GM20431 (cell line): ENCODE results near the gene MSI2.

ENCODE experiments used
- in situ Hi-C: fragments of 300-500 bp; cut with MseI, MboI; formaldehyde crosslinking; loops from one replicate; pipeline ENCODE4 v1.15.0; 2020; ENCODE audit warnings: low sequenced_read_pairs; ENCODE audit not compliant: unreplicated experiment

Gene MSI2

GRCh38 chr17:57537524-57538410 lies 281.4 kb downstream of the MSI2 start:
- in situ Hi-C loops: no loop called here

GRCh38 chr17:57538736-57539456 lies 282.6 kb downstream of the MSI2 start:
- in situ Hi-C loops: no loop called here

GRCh38 chr17:57539529-57540301 lies 283.4 kb downstream of the MSI2 start:
- in situ Hi-C loops: no loop called here

GRCh38 chr17:57540596-57540995 lies 284.3 kb downstream of the MSI2 start:
- in situ Hi-C loops: no loop called here

- in situ Hi-C loops: no loop called here
These were observed 284.7 kb downstream of the MSI2 start for GRCh38 chr17:57541049-57541448.

- in situ Hi-C loops: no loop called here
These were observed 285.4 kb downstream of the MSI2 start for GRCh38 chr17:57541472-57542394.

GRCh38 chr17:57542510-57542909 lies 286.2 kb downstream of the MSI2 start:
- in situ Hi-C loops: no loop called here

GRCh38 chr17:57543230-57543629 lies 286.9 kb downstream of the MSI2 start:
- in situ Hi-C loops: no loop called here

GRCh38 chr17:57544401-57544800 lies 288.1 kb downstream of the MSI2 start:
- in situ Hi-C loops: no loop called here

- in situ Hi-C loops: no loop called here
These were observed 288.6 kb downstream of the MSI2 start for GRCh38 chr17:57544834-57545463.

GRCh38 chr17:57545731-57546342 lies 289.5 kb downstream of the MSI2 start:
- in situ Hi-C loops: no loop called here

- in situ Hi-C loops: no loop called here
These were observed 292.4 kb downstream of the MSI2 start for GRCh38 chr17:57548421-57549410.

GRCh38 chr17:57549468-57549867 lies 293.1 kb downstream of the MSI2 start:
- in situ Hi-C loops: no loop called here

- in situ Hi-C loops: no loop called here
These were observed 293.7 kb downstream of the MSI2 start for GRCh38 chr17:57550016-57550415.

- in situ Hi-C loops: no loop called here
These were observed 294.5 kb downstream of the MSI2 start for GRCh38 chr17:57550668-57551315.

- in situ Hi-C loops: no loop called here
These were observed 295.2 kb downstream of the MSI2 start for GRCh38 chr17:57551321-57552079.
